HG02642 (cell line): ENCODE data around the gene DNASE1L2.
"Not testable (repeated sequence)": the region's sequence is repeated elsewhere in the genome, so short reads cannot be mapped to it uniquely, and the experiment has no call there.

Experiments used
- ATAC-seq: cut with Tn5 transposase; IDR thresholded peaks from one replicate; pipeline ENCODE4 v1.9.1; 2021; ENCODE audit warnings: mild to moderate bottlenecking; ENCODE audit not compliant: unreplicated experiment, poor library complexity

Gene DNASE1L2

GRCh38 chr16:2237493-2238149 lies 1.4 kb downstream of the DNASE1L2 start:
- ATAC-seq = no peak

GRCh38 chr16:2238150-2238837 lies 2.0 kb downstream of the DNASE1L2 start:
- no peak for ATAC-seq

- no peak for ATAC-seq
Observed at GRCh38 chr16:2238838-2239675, 2.8 kb downstream of the DNASE1L2 start.

GRCh38 chr16:2240331-2240730 lies 4.1 kb downstream of the DNASE1L2 start:
- ATAC-seq = not testable (repeated sequence)

GRCh38 chr16:2242598-2242997 lies 6.4 kb downstream of the DNASE1L2 start:
- ATAC-seq = no peak

GRCh38 chr16:2243031-2243528 lies 6.8 kb downstream of the DNASE1L2 start:
- no peak for ATAC-seq

- ATAC-seq = no peak
Observed at GRCh38 chr16:2243781-2244180, 7.5 kb downstream of the DNASE1L2 start.

- no peak for ATAC-seq
Observed at GRCh38 chr16:2244301-2244700, 8.1 kb downstream of the DNASE1L2 start.

- no peak for ATAC-seq
Observed at GRCh38 chr16:2244926-2245795, 8.9 kb downstream of the DNASE1L2 start.

GRCh38 chr16:2246301-2246885 lies 10.1 kb downstream of the DNASE1L2 start:
- ATAC-seq = no peak

GRCh38 chr16:2250652-2251295 lies 14.5 kb downstream of the DNASE1L2 start:
- ATAC-seq = no peak

GRCh38 chr16:2251296-2252111 lies 15.3 kb downstream of the DNASE1L2 start, which contains the start of gene ECI1:
ECI1 (minus strand) TSS chr16:2251587; CDS start chr16:2251566, 21 bp downstream.
- peak; percentile 89 for ATAC-seq

GRCh38 chr16:2252806-2253148 lies 16.5 kb downstream of the DNASE1L2 start:
- ATAC-seq = no peak

- no peak for ATAC-seq
Observed at GRCh38 chr16:2253293-2253692, 17.0 kb downstream of the DNASE1L2 start.

GRCh38 chr16:2256531-2257140 lies 20.4 kb downstream of the DNASE1L2 start:
- ATAC-seq = no peak

- ATAC-seq = no peak
Observed at GRCh38 chr16:2257726-2258125, 21.5 kb downstream of the DNASE1L2 start.

- not testable (repeated sequence) for ATAC-seq
Observed at GRCh38 chr16:2258530-2258929, 22.3 kb downstream of the DNASE1L2 start.

- ATAC-seq = no peak
Observed at GRCh38 chr16:2260250-2260649, 24.0 kb downstream of the DNASE1L2 start.
